Panc1 (cell line): Measurements from ENCODE around the gene TMED5.

Experiments used
- SIN3A ChIP-seq: IDR thresholded peaks from 2 replicates; pipeline ENCODE4 v1.6.1; 2012; ENCODE audit warnings: low read depth, mild to moderate bottlenecking, low read length, moderate library complexity, borderline replicate concordance; ENCODE audit not compliant: insufficient read depth
- TF ChIP-seq, protein P1 (sequence below): fragments of 450-650 bp; IDR thresholded peaks from 2 replicates; pipeline ENCODE4 v1.5.1; 2017; ENCODE audit warnings: mild to moderate bottlenecking

DNA sequence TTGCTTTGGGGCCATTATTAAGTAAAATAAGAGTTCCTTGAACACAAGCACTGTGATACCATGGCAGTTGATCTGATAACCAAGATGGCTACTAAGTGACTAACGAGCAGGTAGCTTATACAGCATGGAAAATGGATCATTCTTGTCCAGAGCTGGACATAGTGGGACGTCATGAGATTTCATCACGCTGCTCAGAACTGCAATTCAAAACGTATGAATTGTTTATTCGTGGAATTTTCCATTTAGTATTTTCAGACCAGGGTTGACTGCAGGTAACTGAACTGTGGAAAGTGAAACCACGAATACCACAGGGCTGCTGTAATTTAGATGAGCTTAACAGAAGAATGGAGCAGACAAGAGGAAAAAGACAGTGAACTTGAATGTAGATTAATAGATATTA lies 39.2 kb upstream of the TMED5 start:
- TF ChIP-seq, protein P1, sequence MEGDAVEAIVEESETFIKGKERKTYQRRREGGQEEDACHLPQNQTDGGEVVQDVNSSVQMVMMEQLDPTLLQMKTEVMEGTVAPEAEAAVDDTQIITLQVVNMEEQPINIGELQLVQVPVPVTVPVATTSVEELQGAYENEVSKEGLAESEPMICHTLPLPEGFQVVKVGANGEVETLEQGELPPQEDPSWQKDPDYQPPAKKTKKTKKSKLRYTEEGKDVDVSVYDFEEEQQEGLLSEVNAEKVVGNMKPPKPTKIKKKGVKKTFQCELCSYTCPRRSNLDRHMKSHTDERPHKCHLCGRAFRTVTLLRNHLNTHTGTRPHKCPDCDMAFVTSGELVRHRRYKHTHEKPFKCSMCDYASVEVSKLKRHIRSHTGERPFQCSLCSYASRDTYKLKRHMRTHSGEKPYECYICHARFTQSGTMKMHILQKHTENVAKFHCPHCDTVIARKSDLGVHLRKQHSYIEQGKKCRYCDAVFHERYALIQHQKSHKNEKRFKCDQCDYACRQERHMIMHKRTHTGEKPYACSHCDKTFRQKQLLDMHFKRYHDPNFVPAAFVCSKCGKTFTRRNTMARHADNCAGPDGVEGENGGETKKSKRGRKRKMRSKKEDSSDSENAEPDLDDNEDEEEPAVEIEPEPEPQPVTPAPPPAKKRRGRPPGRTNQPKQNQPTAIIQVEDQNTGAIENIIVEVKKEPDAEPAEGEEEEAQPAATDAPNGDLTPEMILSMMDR, result no peak
- no peak for TF ChIP-seq SIN3A
